ENCODE results near the gene FOXN4.

DNA sequence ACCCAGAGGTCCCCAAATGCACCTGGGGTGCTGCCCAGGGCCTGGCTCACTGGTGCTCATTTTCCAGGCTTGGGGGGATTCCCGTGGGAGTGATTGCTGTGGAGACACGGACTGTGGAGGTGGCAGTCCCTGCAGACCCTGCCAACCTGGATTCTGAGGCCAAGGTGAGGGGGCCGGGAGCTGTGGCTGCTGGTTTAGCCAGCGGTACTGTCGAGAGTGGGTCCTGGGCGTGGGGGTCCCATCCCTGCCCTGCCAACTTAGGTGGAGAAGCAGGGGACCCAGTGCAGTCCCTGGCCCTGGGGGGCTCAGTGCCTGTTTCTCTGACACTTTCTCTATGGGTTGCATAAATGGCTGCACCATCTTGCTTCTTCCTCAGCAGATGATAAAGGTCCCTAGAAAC is 50.9 kb downstream of the FOXN4 start:
- TF ChIP-seq, protein P1, sequence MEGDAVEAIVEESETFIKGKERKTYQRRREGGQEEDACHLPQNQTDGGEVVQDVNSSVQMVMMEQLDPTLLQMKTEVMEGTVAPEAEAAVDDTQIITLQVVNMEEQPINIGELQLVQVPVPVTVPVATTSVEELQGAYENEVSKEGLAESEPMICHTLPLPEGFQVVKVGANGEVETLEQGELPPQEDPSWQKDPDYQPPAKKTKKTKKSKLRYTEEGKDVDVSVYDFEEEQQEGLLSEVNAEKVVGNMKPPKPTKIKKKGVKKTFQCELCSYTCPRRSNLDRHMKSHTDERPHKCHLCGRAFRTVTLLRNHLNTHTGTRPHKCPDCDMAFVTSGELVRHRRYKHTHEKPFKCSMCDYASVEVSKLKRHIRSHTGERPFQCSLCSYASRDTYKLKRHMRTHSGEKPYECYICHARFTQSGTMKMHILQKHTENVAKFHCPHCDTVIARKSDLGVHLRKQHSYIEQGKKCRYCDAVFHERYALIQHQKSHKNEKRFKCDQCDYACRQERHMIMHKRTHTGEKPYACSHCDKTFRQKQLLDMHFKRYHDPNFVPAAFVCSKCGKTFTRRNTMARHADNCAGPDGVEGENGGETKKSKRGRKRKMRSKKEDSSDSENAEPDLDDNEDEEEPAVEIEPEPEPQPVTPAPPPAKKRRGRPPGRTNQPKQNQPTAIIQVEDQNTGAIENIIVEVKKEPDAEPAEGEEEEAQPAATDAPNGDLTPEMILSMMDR (optimal IDR thresholded peaks at IDR 0.05 in 1 of 3, IDR thresholded peaks at IDR 0.05 in 1 of 3, conservative IDR thresholded peaks at IDR 0.05 in 1 of 3; ENCODE audit: extremely low read depth in 1 of 3, insufficient read depth in 2 of 3, low read length in 3 of 3) = no peak
- no peak for TF ChIP-seq EZH2 (IDR thresholded peaks at IDR 0.05; ENCODE audit: low read length)

All from keratinocyte (primary cell).